Suprapubic skin (tissue), 4 donors: Measurements from ENCODE around the gene AP2B1.

Source experiments
- EP300 ChIP-seq: sonication (generic); formaldehyde crosslinking; IDR thresholded peaks from one replicate; pipeline ENCODE4 v1.6.1; 2017; ENCODE audit warnings: antibody characterized with exemption
- POLR2A ChIP-seq, 2 donors: fragments of 450-650 bp; IDR thresholded peaks; one replicate each; pipeline ENCODE4 v1.6.1; 2017; ENCODE audit warnings: antibody characterized with exemption in 2 of 2, mild to moderate bottlenecking in 2 of 2, moderate library complexity in 2 of 2
- POLR2AphosphoS5 ChIP-seq, 3 donors: sonication (generic); formaldehyde crosslinking; IDR thresholded peaks; one replicate each; pipeline ENCODE4 v1.6.1; 2017; ENCODE audit warnings: antibody characterized with exemption in 3 of 3
- TF ChIP-seq, protein P1 (sequence below), 2 donors: fragments of 200-600 bp in 1 of 2; fragments of 450-650 bp in 1 of 2; sonication (generic) in 1 of 2; IDR thresholded peaks; one replicate each; pipeline ENCODE4 v1.5.1; 2016 to 2019; ENCODE audit warnings: antibody characterized with exemption in 2 of 2, mild to moderate bottlenecking in 1 of 2, moderate library complexity in 1 of 2

DNA sequence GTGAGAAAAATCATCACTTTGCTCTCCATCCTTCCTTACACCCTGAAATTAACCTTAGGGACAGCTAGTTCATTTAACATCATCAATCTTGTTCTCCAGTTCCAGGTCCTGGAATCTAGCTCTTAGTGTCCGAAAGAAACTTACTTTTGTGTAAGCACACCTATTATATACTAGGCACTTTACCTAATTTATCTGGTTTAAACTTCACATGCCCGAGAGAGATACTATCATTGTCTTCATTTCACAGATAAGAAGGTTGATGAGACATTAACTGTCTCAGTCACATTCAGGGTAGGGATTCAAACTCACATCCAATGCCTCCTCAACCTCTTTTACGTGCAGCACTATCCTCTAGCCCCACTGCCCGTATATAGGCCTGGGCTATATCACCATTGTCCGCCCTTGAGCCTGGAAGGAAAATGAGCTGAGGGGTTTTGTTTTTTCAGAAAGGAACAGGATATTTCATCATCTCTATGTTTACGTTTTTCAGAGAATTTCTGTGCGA lies 501 bp upstream of the AP2B1 start:
- TF ChIP-seq, protein P1, sequence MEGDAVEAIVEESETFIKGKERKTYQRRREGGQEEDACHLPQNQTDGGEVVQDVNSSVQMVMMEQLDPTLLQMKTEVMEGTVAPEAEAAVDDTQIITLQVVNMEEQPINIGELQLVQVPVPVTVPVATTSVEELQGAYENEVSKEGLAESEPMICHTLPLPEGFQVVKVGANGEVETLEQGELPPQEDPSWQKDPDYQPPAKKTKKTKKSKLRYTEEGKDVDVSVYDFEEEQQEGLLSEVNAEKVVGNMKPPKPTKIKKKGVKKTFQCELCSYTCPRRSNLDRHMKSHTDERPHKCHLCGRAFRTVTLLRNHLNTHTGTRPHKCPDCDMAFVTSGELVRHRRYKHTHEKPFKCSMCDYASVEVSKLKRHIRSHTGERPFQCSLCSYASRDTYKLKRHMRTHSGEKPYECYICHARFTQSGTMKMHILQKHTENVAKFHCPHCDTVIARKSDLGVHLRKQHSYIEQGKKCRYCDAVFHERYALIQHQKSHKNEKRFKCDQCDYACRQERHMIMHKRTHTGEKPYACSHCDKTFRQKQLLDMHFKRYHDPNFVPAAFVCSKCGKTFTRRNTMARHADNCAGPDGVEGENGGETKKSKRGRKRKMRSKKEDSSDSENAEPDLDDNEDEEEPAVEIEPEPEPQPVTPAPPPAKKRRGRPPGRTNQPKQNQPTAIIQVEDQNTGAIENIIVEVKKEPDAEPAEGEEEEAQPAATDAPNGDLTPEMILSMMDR (IDR thresholded peaks at IDR 0.05) = no peak
- TF ChIP-seq POLR2AphosphoS5 (IDR thresholded peaks at IDR 0.05) (no peak), POLR2A (IDR thresholded peaks at IDR 0.05) (no peak), EP300 (no peak)
